Thyroid gland (tissue), 4 donors: ENCODE results near the gene FAM221B.

Source experiments
- CTCF ChIP-seq, 6 experiments: fragments of 200-600 bp in 3 of 6; fragments of 450-650 bp in 3 of 6; sonication (generic) in 3 of 6; IDR thresholded peaks; one replicate each; pipeline ENCODE4 v1.5.1; 2016 to 2019; ENCODE audit warnings: antibody characterized with exemption in 6 of 6, mild to moderate bottlenecking in 2 of 6, inconsistent platforms in 1 of 6, moderate library complexity in 1 of 6
- POLR2A ChIP-seq, 2 donors: fragments of 450-650 bp; IDR thresholded peaks; one replicate each; pipeline ENCODE4 v1.6.1; 2017; ENCODE audit warnings: antibody characterized with exemption in 2 of 2, mild to moderate bottlenecking in 2 of 2, moderate library complexity in 1 of 2

GRCh38 chr9:35814106-35814840 is 14.3 kb downstream of the FAM221B start:
- TF ChIP-seq POLR2A (IDR thresholded peaks at IDR 0.05), result no peak
- TF ChIP-seq CTCF (IDR thresholded peaks at IDR 0.05), result peak in 2 of 6 experiments; percentile 11 to 22
